Measurements from ENCODE around the gene RAB3GAP2. TPM values are rescaled to one million over a fixed set of nuclear protein-coding genes. Genes with fewer than 3 reads are reported as not detected.
A peak's percentile ranks its signal among the peaks of the same experiment; 100 is the strongest.

RAB3GAP2 gene
- total RNA-seq, 3 donors from 2014 or later (not counting 1 experiment from before 2014, with no cell fraction given): 47.3 to 52.7 (median 51.5) TPM

DNA sequence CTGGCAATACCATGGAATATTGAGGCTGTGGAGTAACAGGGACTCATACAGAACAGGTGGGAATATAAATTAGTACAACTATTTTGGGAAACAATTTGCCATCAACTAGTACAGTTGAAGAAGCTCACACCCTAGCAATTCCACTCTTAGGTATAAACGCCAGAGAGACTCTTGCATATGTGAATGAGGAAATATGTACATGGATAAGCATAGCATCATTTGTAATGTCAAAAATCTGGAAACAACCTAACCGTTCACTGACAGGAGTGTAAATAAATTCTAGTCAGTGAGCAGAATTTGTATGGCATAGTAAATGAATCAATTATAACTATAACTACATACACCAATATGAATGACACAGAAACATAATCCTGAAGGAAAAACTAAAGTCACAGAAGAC lies 83.7 kb downstream of the RAB3GAP2 start:
- no peaks in the 10 kb centered on the region for H3K27me3 Mint-ChIP-seq (ENCODE audit: low read depth in 2 of 2)
- H3K36me3 Mint-ChIP-seq: peaks cover 14% of the 10 kb centered on the region
- TF ChIP-seq, protein P1, sequence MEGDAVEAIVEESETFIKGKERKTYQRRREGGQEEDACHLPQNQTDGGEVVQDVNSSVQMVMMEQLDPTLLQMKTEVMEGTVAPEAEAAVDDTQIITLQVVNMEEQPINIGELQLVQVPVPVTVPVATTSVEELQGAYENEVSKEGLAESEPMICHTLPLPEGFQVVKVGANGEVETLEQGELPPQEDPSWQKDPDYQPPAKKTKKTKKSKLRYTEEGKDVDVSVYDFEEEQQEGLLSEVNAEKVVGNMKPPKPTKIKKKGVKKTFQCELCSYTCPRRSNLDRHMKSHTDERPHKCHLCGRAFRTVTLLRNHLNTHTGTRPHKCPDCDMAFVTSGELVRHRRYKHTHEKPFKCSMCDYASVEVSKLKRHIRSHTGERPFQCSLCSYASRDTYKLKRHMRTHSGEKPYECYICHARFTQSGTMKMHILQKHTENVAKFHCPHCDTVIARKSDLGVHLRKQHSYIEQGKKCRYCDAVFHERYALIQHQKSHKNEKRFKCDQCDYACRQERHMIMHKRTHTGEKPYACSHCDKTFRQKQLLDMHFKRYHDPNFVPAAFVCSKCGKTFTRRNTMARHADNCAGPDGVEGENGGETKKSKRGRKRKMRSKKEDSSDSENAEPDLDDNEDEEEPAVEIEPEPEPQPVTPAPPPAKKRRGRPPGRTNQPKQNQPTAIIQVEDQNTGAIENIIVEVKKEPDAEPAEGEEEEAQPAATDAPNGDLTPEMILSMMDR (IDR thresholded peaks at IDR 0.05): no peak
- H3K9me3 ChIP-seq (ENCODE audit: control insufficient read depth, insufficient read depth, low read length): no peaks in the 10 kb centered on the region
- no peak overlapping the region for H3K27ac ChIP-seq (ENCODE audit: low read length)
- H3K27ac Mint-ChIP-seq: no peak overlapping the region
- ATAC-seq (no peak), DNase-seq (no peak)
- intact Hi-C loops (cut with micrococcal nuclease): no loop called here
- WGBS (ENCODE audit: insufficient coverage): 100% methylated on average over 1 of the region's 2 CpGs
- no peaks in the 10 kb centered on the region for H3K27me3 ChIP-seq (ENCODE audit: control insufficient read depth, insufficient read depth, low read length)
- H3K4me3 ChIP-seq (ENCODE audit: low read length): no peak overlapping the region
- H3K36me3 ChIP-seq (ENCODE audit: control insufficient read depth, insufficient read depth, low read length): peaks cover 76% of the 10 kb centered on the region
- no peak overlapping the region for H3K4me3 Mint-ChIP-seq
- H3K9me3 Mint-ChIP-seq: no peaks in the 10 kb centered on the region
- H3K4me1 ChIP-seq (ENCODE audit: control insufficient read depth, insufficient read depth, low read length): no peaks in the 10 kb centered on the region
- no peaks in the 10 kb centered on the region for H3K4me1 Mint-ChIP-seq

DNA sequence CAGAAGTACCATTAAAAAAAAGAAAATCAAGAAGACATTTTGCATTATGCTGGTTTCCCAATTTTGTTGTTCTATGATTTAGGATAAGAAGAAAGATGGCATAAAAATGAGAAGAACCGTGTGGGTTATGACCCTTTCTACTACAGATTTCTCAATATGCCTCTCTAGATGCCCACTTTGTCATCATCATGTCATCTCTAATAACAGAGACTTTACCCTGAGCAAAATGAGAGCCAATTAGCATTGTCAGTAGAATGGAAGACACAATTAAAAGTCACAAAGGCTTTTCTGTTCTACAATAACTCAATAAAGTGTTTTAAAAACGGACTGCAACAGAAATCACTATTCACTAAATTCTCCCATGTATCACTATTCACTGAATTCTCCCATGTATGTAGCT lies 85.5 kb downstream of the RAB3GAP2 start:
- Histone ChIP-seq H3K4me3 (ENCODE audit: low read length) (no peak overlapping the region), H3K9me3 (ENCODE audit: control insufficient read depth, insufficient read depth, low read length) (no peaks in the 10 kb centered on the region), H3K27ac (ENCODE audit: low read length) (no peak overlapping the region), H3K36me3 (ENCODE audit: control insufficient read depth, insufficient read depth, low read length) (peaks cover 63% of the 10 kb centered on the region), H3K4me1 (ENCODE audit: control insufficient read depth, insufficient read depth, low read length) (no peaks in the 10 kb centered on the region), H3K27me3 (ENCODE audit: control insufficient read depth, insufficient read depth, low read length) (no peaks in the 10 kb centered on the region)
- no peaks in the 10 kb centered on the region for H3K9me3 Mint-ChIP-seq
- no peak overlapping the region for H3K4me3 Mint-ChIP-seq
- ATAC-seq: no peak
- intact Hi-C loops (cut with micrococcal nuclease): no loop called here
- TF ChIP-seq, protein P1 (IDR thresholded peaks at IDR 0.05): no peak
- H3K27ac Mint-ChIP-seq: peak overlapping the region in 1 of 2 donors; percentile 28
- H3K36me3 Mint-ChIP-seq: peaks cover 20% of the 10 kb centered on the region
- no peaks in the 10 kb centered on the region for H3K4me1 Mint-ChIP-seq
- no peak for DNase-seq
- WGBS (ENCODE audit: insufficient coverage): 100% methylated on average over 2 of the region's 2 CpGs
- H3K27me3 Mint-ChIP-seq (ENCODE audit: low read depth in 2 of 2): no peaks in the 10 kb centered on the region

DNA sequence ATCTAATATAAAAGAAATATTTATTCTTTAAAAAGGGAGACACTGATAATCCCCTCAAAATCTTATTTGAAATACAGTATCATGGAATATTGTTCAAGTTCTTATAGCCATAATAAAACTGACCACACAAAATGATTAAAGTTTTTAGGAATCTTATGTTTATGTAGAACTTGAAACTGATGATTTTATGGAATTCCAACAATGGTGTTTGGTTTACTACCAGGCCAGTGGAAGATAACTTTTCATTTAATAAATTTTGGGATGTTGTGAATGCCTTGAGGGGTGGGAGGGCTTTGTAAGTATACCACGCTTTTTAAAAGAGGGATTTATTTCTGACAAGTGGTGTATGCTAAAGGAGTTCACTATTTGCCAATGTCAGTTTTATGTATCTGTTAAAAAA lies 87.7 kb downstream of the RAB3GAP2 start:
- Mint-ChIP-seq H3K4me1 (peaks cover 0 to 1% of the 10 kb centered on the region in 2 donors), H3K9me3 (no peaks in the 10 kb centered on the region), H3K36me3 (peaks cover 22% of the 10 kb centered on the region), H3K27me3 (ENCODE audit: low read depth in 2 of 2) (no peaks in the 10 kb centered on the region), H3K27ac (no peak overlapping the region), H3K4me3 (no peak overlapping the region)
- Histone ChIP-seq H3K4me1 (ENCODE audit: control insufficient read depth, insufficient read depth, low read length) (no peaks in the 10 kb centered on the region), H3K4me3 (ENCODE audit: low read length) (no peak overlapping the region), H3K36me3 (ENCODE audit: control insufficient read depth, insufficient read depth, low read length) (peaks cover 52% of the 10 kb centered on the region), H3K27me3 (ENCODE audit: control insufficient read depth, insufficient read depth, low read length) (no peaks in the 10 kb centered on the region), H3K9me3 (ENCODE audit: control insufficient read depth, insufficient read depth, low read length) (no peaks in the 10 kb centered on the region), H3K27ac (ENCODE audit: low read length) (no peak overlapping the region)
- WGBS (ENCODE audit: insufficient coverage): 100% methylated on average over 1 of the region's 1 CpG
- no peak for DNase-seq
- TF ChIP-seq, protein P1 (IDR thresholded peaks at IDR 0.05): no peak
- ATAC-seq: no peak
- intact Hi-C loops (cut with micrococcal nuclease): no loop called here

DNA sequence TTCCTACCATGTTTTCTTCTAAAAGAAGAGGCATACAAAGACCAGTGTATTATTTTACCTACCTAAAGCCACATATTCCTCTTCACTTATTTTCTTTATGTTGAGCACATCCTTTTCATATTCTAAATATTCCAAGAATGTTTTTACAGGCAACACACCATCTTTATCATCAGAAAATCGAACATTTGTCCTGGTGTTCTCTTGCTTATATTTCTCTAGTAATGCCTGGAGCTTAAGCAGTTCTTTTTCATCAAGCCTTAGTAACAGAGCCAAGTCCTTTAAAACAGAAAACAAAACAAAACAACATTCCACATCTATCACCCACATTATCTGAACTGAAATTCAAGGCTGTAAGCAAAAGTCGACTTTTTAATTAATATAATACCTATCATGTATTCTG lies 89.6 kb downstream of the RAB3GAP2 start:
- DNase-seq (no peak), ATAC-seq (no peak)
- intact Hi-C loops (cut with micrococcal nuclease): no loop called here
- WGBS (ENCODE audit: insufficient coverage): 100% methylated on average over 1 of the region's 2 CpGs
- H3K4me1 Mint-ChIP-seq: peaks cover 0 to 4% of the 10 kb centered on the region in 2 donors
- Histone ChIP-seq H3K9me3 (ENCODE audit: control insufficient read depth, insufficient read depth, low read length) (no peaks in the 10 kb centered on the region), H3K4me3 (ENCODE audit: low read length) (no peak overlapping the region), H3K4me1 (ENCODE audit: control insufficient read depth, insufficient read depth, low read length) (no peaks in the 10 kb centered on the region), H3K27ac (ENCODE audit: low read length) (no peak overlapping the region), H3K36me3 (ENCODE audit: control insufficient read depth, insufficient read depth, low read length) (peaks cover 40% of the 10 kb centered on the region), H3K27me3 (ENCODE audit: control insufficient read depth, insufficient read depth, low read length) (no peaks in the 10 kb centered on the region)
- H3K36me3 Mint-ChIP-seq: peaks cover 34% of the 10 kb centered on the region
- TF ChIP-seq, protein P1 (IDR thresholded peaks at IDR 0.05): no peak
- no peak overlapping the region for H3K4me3 Mint-ChIP-seq
- H3K9me3 Mint-ChIP-seq: no peaks in the 10 kb centered on the region
- no peak overlapping the region for H3K27ac Mint-ChIP-seq
- H3K27me3 Mint-ChIP-seq (ENCODE audit: low read depth in 2 of 2): no peaks in the 10 kb centered on the region
